CD8-positive, alpha-beta memory T cell (primary cell): ENCODE measurements around the gene PRKG1. TPM values are rescaled to one million over a fixed set of nuclear protein-coding genes. Genes with fewer than 3 reads are reported as not detected.

ENCODE experiments used
- CTCF ChIA-PET: fragments of 350-600 bp; sonication (Branson Sonifier 250); formaldehyde crosslinking; loops from one replicate; lab custom pipeline; 2021; ENCODE audit warnings: antibody characterized with exemption; lab: Charles Lee
- POLR2A ChIA-PET: fragments of 350-600 bp; sonication (Branson Sonifier 250); formaldehyde crosslinking; loops from one replicate; lab custom pipeline; 2021; ENCODE audit warnings: antibody characterized with exemption; lab: Charles Lee
- DNase-seq, 5 donors: peaks; one replicate each; pipeline versions ENCODE4 v3.0.0 to v3.0.0-alpha.2; 2020 to 2022; ENCODE audit warnings: mixed read lengths in 1 of 5
- H3K27ac ChIP-seq: one replicate; pipeline ENCODE4 v1.7.0; 2013; ENCODE audit warnings: low read depth, mild to moderate bottlenecking, low read length, moderate library complexity
- H3K27me3 ChIP-seq: 2 replicates; pipeline ENCODE4 v1.7.0; 2013; ENCODE audit warnings: low read length, mild to moderate bottlenecking; ENCODE audit not compliant: insufficient read depth, poor library complexity, severe bottlenecking
- H3K36me3 ChIP-seq: 2 replicates; pipeline ENCODE4 v1.7.0; 2013; ENCODE audit warnings: mild to moderate bottlenecking, low read length, moderate library complexity; ENCODE audit not compliant: insufficient read depth
- H3K4me1 ChIP-seq: 2 replicates; pipeline ENCODE4 v1.7.0; 2013; ENCODE audit warnings: mild to moderate bottlenecking, low read length, moderate library complexity; ENCODE audit not compliant: insufficient read depth
- H3K4me3 ChIP-seq: 2 replicates; pipeline ENCODE4 v1.7.0; 2013; ENCODE audit warnings: mild to moderate bottlenecking, low read length
- H3K9me3 ChIP-seq: 2 replicates; pipeline ENCODE4 v1.7.0; 2013; ENCODE audit warnings: mild to moderate bottlenecking, low read length
- H3K27ac Mint-ChIP-seq, 8 donors: one replicate each; pipeline ENCODE4 v1.8.0; 2020 to 2021; ENCODE audit warnings: mixed read lengths in 8 of 8, mild to moderate bottlenecking in 6 of 8, inconsistent platforms in 3 of 8, moderate library complexity in 3 of 8
- H3K27me3 Mint-ChIP-seq, 2 donors: one replicate each; pipeline ENCODE4 v1.8.0; 2020 to 2021; ENCODE audit warnings: mixed read lengths in 2 of 2, mild to moderate bottlenecking in 1 of 2, moderate library complexity in 1 of 2
- H3K36me3 Mint-ChIP-seq, 3 donors: one replicate each; pipeline ENCODE4 v1.8.0; 2020 to 2021; ENCODE audit warnings: mixed read lengths in 3 of 3, inconsistent platforms in 1 of 3, mild to moderate bottlenecking in 1 of 3
- H3K4me1 Mint-ChIP-seq, 3 donors: one replicate each; pipeline ENCODE4 v1.8.0; 2020 to 2021; ENCODE audit warnings: mixed read lengths in 3 of 3, inconsistent platforms in 1 of 3, mild to moderate bottlenecking in 1 of 3
- H3K4me3 Mint-ChIP-seq, 7 donors: one replicate each; pipeline ENCODE4 v1.8.0; 2020 to 2021; ENCODE audit warnings: mixed read lengths in 7 of 7, mild to moderate bottlenecking in 6 of 7, moderate library complexity in 4 of 7, inconsistent platforms in 2 of 7
- H3K9me3 Mint-ChIP-seq, 5 donors: one replicate each; pipeline ENCODE4 v1.8.0; 2020 to 2022; ENCODE audit warnings: mixed read lengths in 5 of 5, mild to moderate bottlenecking in 3 of 5, moderate library complexity in 2 of 5, inconsistent platforms in 1 of 5
- polyA plus RNA-seq: library from polyadenylated mRNA; unstranded; fragments of 300-500 nt; fragmentation: Illumina TruSeq; gene quantifications from one replicate; pipeline ENCODE4 v1.2.3, GENCODE V29; 2021
- total RNA-seq, 2 experiments: library from RNA; stranded (reverse); gene quantifications; one replicate each; pipeline ENCODE4 v1.2.3, GENCODE V29; 2021

Gene PRKG1
- total and polyA plus RNA-seq, 3 experiments from 2014 or later = not detected

GRCh38 chr10:52332815-52333214, 1258.5 kb downstream of the PRKG1 start:
- Histone ChIP-seq H3K36me3 (no peaks in the 10 kb centered on the region), H3K4me1 (no peaks in the 10 kb centered on the region), H3K27me3 (no peaks in the 10 kb centered on the region), H3K4me3 (no peak overlapping the region), H3K27ac (no peak overlapping the region), H3K9me3 (no peaks in the 10 kb centered on the region)
- no peaks in the 10 kb centered on the region for H3K36me3 Mint-ChIP-seq
- H3K4me1 Mint-ChIP-seq = no peaks in the 10 kb centered on the region
- H3K27me3 Mint-ChIP-seq = no peaks in the 10 kb centered on the region
- no peak overlapping the region for H3K4me3 Mint-ChIP-seq
- H3K9me3 Mint-ChIP-seq = peaks cover 0 to 15% (median 4%) of the 10 kb centered on the region in 5 donors
- ChIA-PET POLR2A (no interaction called here), CTCF (no interaction called here)
- H3K27ac Mint-ChIP-seq = no peak overlapping the region
- DNase-seq = no peak

DNA sequence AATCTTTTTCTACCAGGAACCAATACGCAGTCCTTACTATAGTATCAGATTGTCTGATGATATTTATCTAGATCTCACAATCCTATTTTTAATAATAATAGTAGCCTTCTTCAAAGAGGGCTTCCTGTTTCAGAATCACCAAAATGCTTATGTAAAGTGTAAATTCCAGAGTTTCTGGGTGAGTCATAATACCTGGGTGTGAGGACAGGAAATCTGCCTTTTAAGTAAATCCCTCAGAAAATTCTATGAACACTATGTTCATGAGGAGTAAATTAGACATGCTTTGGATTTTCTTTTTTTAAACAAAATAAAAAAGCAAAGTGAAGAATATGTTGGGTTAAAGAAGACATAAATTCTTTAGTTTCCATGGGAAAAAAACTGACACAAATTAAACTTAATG, 1260.3 kb downstream of the PRKG1 start:
- no peaks in the 10 kb centered on the region for H3K36me3 ChIP-seq
- H3K27me3 Mint-ChIP-seq = no peaks in the 10 kb centered on the region
- CTCF ChIA-PET = no interaction called here
- H3K27me3 ChIP-seq = no peaks in the 10 kb centered on the region
- POLR2A ChIA-PET = interaction anchor here (0.6 kb wide), 1 partner anchor 294 kb away, joined by 7 read pairs; no protein-coding TSS in a partner anchor
- no peaks in the 10 kb centered on the region for H3K9me3 ChIP-seq
- no peak for DNase-seq
- H3K36me3 Mint-ChIP-seq = no peaks in the 10 kb centered on the region
- H3K9me3 Mint-ChIP-seq = peaks cover 0 to 15% (median 4%) of the 10 kb centered on the region in 5 donors
- H3K4me1 Mint-ChIP-seq = no peaks in the 10 kb centered on the region
- H3K4me3 ChIP-seq = no peak overlapping the region
- no peaks in the 10 kb centered on the region for H3K4me1 ChIP-seq
- H3K27ac ChIP-seq = no peak overlapping the region
- H3K27ac Mint-ChIP-seq = no peak overlapping the region
- no peak overlapping the region for H3K4me3 Mint-ChIP-seq

- Histone ChIP-seq H3K36me3 (no peaks in the 10 kb centered on the region), H3K27me3 (no peaks in the 10 kb centered on the region), H3K27ac (no peak overlapping the region), H3K9me3 (no peaks in the 10 kb centered on the region), H3K4me3 (no peak overlapping the region), H3K4me1 (no peaks in the 10 kb centered on the region)
- DNase-seq = no peak
- POLR2A ChIA-PET = no interaction called here
- CTCF ChIA-PET = no interaction called here
- Mint-ChIP-seq H3K27me3 (no peaks in the 10 kb centered on the region), H3K27ac (no peak overlapping the region), H3K4me3 (no peak overlapping the region), H3K9me3 (peaks cover 0 to 12% (median 4%) of the 10 kb centered on the region in 5 donors), H3K36me3 (no peaks in the 10 kb centered on the region), H3K4me1 (no peaks in the 10 kb centered on the region)
Measured at GRCh38 chr10:52335665-52336064, 1261.4 kb downstream of the PRKG1 start.

- DNase-seq = no peak
- CTCF ChIA-PET = interaction anchor here (1.2 kb wide), 1 partner anchor 18 kb away, joined by 3 read pairs; no protein-coding TSS in a partner anchor
- Histone ChIP-seq H3K36me3 (no peaks in the 10 kb centered on the region), H3K4me1 (no peaks in the 10 kb centered on the region), H3K4me3 (no peak overlapping the region), H3K27me3 (no peaks in the 10 kb centered on the region), H3K27ac (no peak overlapping the region), H3K9me3 (no peaks in the 10 kb centered on the region)
- peaks cover 0 to 7% (median under 1%) of the 10 kb centered on the region in 5 donors for H3K9me3 Mint-ChIP-seq
- no peaks in the 10 kb centered on the region for H3K4me1 Mint-ChIP-seq
- H3K27ac Mint-ChIP-seq = no peak overlapping the region
- H3K27me3 Mint-ChIP-seq = no peaks in the 10 kb centered on the region
- H3K36me3 Mint-ChIP-seq = no peaks in the 10 kb centered on the region
- no peak overlapping the region for H3K4me3 Mint-ChIP-seq
- POLR2A ChIA-PET = no interaction called here
Measured at GRCh38 chr10:52337225-52337624, 1262.9 kb downstream of the PRKG1 start.

- H3K4me3 Mint-ChIP-seq = no peak overlapping the region
- H3K4me1 Mint-ChIP-seq = no peaks in the 10 kb centered on the region
- peaks cover 0 to 2% (median 0%) of the 10 kb centered on the region in 5 donors for H3K9me3 Mint-ChIP-seq
- ChIA-PET CTCF (no interaction called here), POLR2A (no interaction called here)
- Histone ChIP-seq H3K27me3 (no peaks in the 10 kb centered on the region), H3K36me3 (no peaks in the 10 kb centered on the region), H3K4me1 (no peaks in the 10 kb centered on the region), H3K27ac (no peak overlapping the region), H3K4me3 (no peak overlapping the region), H3K9me3 (no peaks in the 10 kb centered on the region)
- no peak overlapping the region for H3K27ac Mint-ChIP-seq
- H3K27me3 Mint-ChIP-seq = no peaks in the 10 kb centered on the region
- no peak for DNase-seq
- H3K36me3 Mint-ChIP-seq = no peaks in the 10 kb centered on the region
Measured at GRCh38 chr10:52343439-52343838, 1269.2 kb downstream of the PRKG1 start.

- DNase-seq = no peak
- no peaks in the 10 kb centered on the region for H3K36me3 Mint-ChIP-seq
- H3K27ac ChIP-seq = no peak overlapping the region
- no peaks in the 10 kb centered on the region for H3K4me1 ChIP-seq
- H3K4me3 ChIP-seq = no peak overlapping the region
- no peaks in the 10 kb centered on the region for H3K4me1 Mint-ChIP-seq
- no peaks in the 10 kb centered on the region for H3K36me3 ChIP-seq
- no peaks in the 10 kb centered on the region for H3K9me3 ChIP-seq
- no peaks in the 10 kb centered on the region for H3K27me3 Mint-ChIP-seq
- no peaks in the 10 kb centered on the region for H3K27me3 ChIP-seq
- no peak overlapping the region for H3K4me3 Mint-ChIP-seq
- H3K27ac Mint-ChIP-seq = no peak overlapping the region
- CTCF ChIA-PET = no interaction called here
- POLR2A ChIA-PET = no interaction called here
- peaks cover 0 to 2% (median 0%) of the 10 kb centered on the region in 5 donors for H3K9me3 Mint-ChIP-seq
Measured at GRCh38 chr10:52346394-52347326, 1272.4 kb downstream of the PRKG1 start.

GRCh38 chr10:52347327-52347667, 1273.0 kb downstream of the PRKG1 start:
- no peaks in the 10 kb centered on the region for H3K36me3 ChIP-seq
- no peaks in the 10 kb centered on the region for H3K27me3 ChIP-seq
- H3K4me3 ChIP-seq = no peak overlapping the region
- Mint-ChIP-seq H3K9me3 (peaks cover 0 to 5% (median 0%) of the 10 kb centered on the region in 5 donors), H3K4me3 (no peak overlapping the region), H3K36me3 (no peaks in the 10 kb centered on the region), H3K27ac (no peak overlapping the region), H3K4me1 (no peaks in the 10 kb centered on the region), H3K27me3 (no peaks in the 10 kb centered on the region)
- POLR2A ChIA-PET = no interaction called here
- CTCF ChIA-PET = no interaction called here
- H3K4me1 ChIP-seq = no peaks in the 10 kb centered on the region
- no peaks in the 10 kb centered on the region for H3K9me3 ChIP-seq
- H3K27ac ChIP-seq = no peak overlapping the region
- no peak for DNase-seq
